ENCODE data around the gene LRIG3.

DNA sequence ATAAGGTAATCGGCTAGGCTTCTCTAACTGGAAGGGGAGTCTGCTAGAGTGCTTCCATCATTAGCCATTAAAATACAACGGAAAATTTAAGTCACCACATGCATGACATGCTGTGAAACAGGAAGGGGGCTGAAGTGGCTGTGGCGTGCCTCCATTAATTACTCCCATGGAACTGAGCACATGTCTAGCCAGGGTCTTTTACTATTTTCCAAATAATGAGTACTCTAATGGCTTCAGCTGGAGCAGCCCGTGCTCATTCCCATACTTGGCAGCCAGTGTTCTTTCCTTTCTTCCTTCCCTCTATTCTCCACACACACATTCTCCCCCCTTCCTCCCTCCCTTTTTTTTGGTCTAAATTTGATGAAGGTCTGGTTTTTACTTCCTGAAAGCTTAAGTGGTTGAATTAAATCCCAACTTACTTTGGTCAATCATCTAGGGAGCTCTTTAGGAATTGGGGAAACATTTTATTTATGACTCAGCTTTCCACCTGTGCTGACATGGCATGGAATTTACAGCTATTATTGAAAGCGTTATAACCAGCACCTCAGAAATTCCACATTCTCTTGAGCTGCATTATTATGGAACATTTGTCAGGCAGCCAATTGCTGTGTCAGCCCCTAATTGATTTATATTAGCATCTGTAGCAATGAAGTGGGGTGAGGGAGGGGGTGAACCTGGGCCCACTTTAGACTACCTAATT lies 72.3 kb downstream of the LRIG3 start:
- TF ChIP-seq, protein P1, sequence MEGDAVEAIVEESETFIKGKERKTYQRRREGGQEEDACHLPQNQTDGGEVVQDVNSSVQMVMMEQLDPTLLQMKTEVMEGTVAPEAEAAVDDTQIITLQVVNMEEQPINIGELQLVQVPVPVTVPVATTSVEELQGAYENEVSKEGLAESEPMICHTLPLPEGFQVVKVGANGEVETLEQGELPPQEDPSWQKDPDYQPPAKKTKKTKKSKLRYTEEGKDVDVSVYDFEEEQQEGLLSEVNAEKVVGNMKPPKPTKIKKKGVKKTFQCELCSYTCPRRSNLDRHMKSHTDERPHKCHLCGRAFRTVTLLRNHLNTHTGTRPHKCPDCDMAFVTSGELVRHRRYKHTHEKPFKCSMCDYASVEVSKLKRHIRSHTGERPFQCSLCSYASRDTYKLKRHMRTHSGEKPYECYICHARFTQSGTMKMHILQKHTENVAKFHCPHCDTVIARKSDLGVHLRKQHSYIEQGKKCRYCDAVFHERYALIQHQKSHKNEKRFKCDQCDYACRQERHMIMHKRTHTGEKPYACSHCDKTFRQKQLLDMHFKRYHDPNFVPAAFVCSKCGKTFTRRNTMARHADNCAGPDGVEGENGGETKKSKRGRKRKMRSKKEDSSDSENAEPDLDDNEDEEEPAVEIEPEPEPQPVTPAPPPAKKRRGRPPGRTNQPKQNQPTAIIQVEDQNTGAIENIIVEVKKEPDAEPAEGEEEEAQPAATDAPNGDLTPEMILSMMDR (IDR thresholded peaks at IDR 0.05): no peak
- TF ChIP-seq POLR2AphosphoS5 (IDR thresholded peaks at IDR 0.05): no peak

Data from sigmoid colon (tissue), 4 donors.